H1 (cell line): ENCODE measurements around the gene TRDN.

Experiments
- CTCF ChIP-seq, 3 experiments: IDR thresholded peaks; 1 replicate in 2 of 3; 2 replicates in 1 of 3; pipeline versions ENCODE4 v1.5.1 to v1.6.1; 2011; ENCODE audit warnings: low read length in 3 of 3, mild to moderate bottlenecking in 3 of 3, inconsistent platforms in 2 of 3, low read depth in 1 of 3, moderate library complexity in 1 of 3; ENCODE audit not compliant: insufficient read depth in 1 of 3; ENCODE audit errors: control extremely low read depth in 1 of 3
- GABPA ChIP-seq: IDR thresholded peaks from 2 replicates; pipeline ENCODE4 v1.6.1; 2011; ENCODE audit warnings: mild to moderate bottlenecking, low read length, moderate library complexity, borderline replicate concordance; ENCODE audit not compliant: insufficient read depth
- HDAC2 ChIP-seq, 2 experiments: fragments of 300-600 bp in 1 of 2; sonication (generic) in 1 of 2; IDR thresholded peaks; 2 replicates each; pipeline ENCODE4 v1.6.1; 2011 to 2012; ENCODE audit warnings: low read depth in 2 of 2, low read length in 2 of 2, mild to moderate bottlenecking in 2 of 2, moderate library complexity in 2 of 2, borderline replicate concordance in 1 of 2, inconsistent platforms in 1 of 2
- HDAC6 ChIP-seq: IDR thresholded peaks from one replicate; pipeline ENCODE4 v1.7.1; 2012; ENCODE audit warnings: low read depth, mild to moderate bottlenecking, inconsistent platforms, low read length, moderate library complexity
- POLR2A ChIP-seq, 2 experiments: IDR thresholded peaks; 1 replicate in 1 of 2; 2 replicates in 1 of 2; pipeline ENCODE4 v1.6.1; 2011; ENCODE audit warnings: low read depth in 2 of 2, low read length in 2 of 2, mild to moderate bottlenecking in 2 of 2; ENCODE audit errors: control extremely low read depth in 1 of 2
- RFX5 ChIP-seq: IDR thresholded peaks from 2 replicates; pipeline ENCODE4 v1.6.1; 2011; ENCODE audit warnings: low read depth, low read length, improper control_type of control experiment, borderline replicate concordance
- SIN3A ChIP-seq, 2 experiments: IDR thresholded peaks in 1 of 2; conservative IDR thresholded peaks in 1 of 2; 2 replicates each; pipeline ENCODE4 v1.6.1; 2011 to 2012; ENCODE audit warnings: low read length in 2 of 2, improper control_type of control experiment in 1 of 2, low read depth in 1 of 2, mild to moderate bottlenecking in 1 of 2
- TAF1 ChIP-seq: IDR thresholded peaks from 2 replicates; pipeline ENCODE4 v1.6.1; 2011; ENCODE audit warnings: mild to moderate bottlenecking, low read depth, low read length
- ZNF274 ChIP-seq: IDR thresholded peaks from 2 replicates; pipeline ENCODE4 v1.7.0; 2012; ENCODE audit warnings: low read length, borderline replicate concordance; ENCODE audit errors: extremely low read depth

GRCh38 chr6:123589973-123590372, 46.8 kb downstream of the TRDN start:
- TF ChIP-seq CTCF (IDR thresholded peaks at IDR 0.05; ENCODE audit: control extremely low read depth in 1 of 3, insufficient read depth in 1 of 3, low read depth in 1 of 3, low read length in 3 of 3) (no peak), SIN3A (conservative IDR thresholded peaks at IDR 0.05 in 1 of 2, IDR thresholded peaks at IDR 0.05 in 1 of 2; ENCODE audit: low read depth in 1 of 2, low read length in 2 of 2) (no peak), HDAC6 (no peak), RFX5 (no peak), HDAC2 (IDR thresholded peaks at IDR 0.05; ENCODE audit: borderline replicate concordance in 1 of 2, low read depth in 2 of 2, low read length in 2 of 2) (no peak), POLR2A (IDR thresholded peaks at IDR 0.05; ENCODE audit: control extremely low read depth in 1 of 2, low read depth in 2 of 2, low read length in 2 of 2) (no peak), TAF1 (no peak), ZNF274 (no peak), GABPA (no peak)
